Naive thymus-derived CD4-positive, alpha-beta T cell (primary cell): Measurements from ENCODE around the gene ANKRD52. TPM values are rescaled to one million over a fixed set of nuclear protein-coding genes. Genes with fewer than 3 reads are reported as not detected.

Experiments
- ATAC-seq: fragments of 150-1000 bp; cut with Tn5 transposase; 2 replicates; pipeline ENCODE4 v1.10.0; 2021; ENCODE audit warnings: mild to moderate bottlenecking, moderate library complexity
- CTCF ChIA-PET: fragments of 350-600 bp; sonication (Branson Sonifier 250); formaldehyde crosslinking; loops from one replicate; lab custom pipeline; 2021; ENCODE audit warnings: antibody characterized with exemption; lab: Charles Lee
- POLR2A ChIA-PET: fragments of 350-600 bp; sonication (Branson Sonifier 250); formaldehyde crosslinking; loops from one replicate; lab custom pipeline; 2021; ENCODE audit warnings: antibody characterized with exemption, inconsistent platforms; lab: Charles Lee
- DNase-seq, 9 donors: peaks; one replicate each; pipeline versions ENCODE4 v3.0.0 to v3.0.0-alpha.2; 2020 to 2022; ENCODE audit warnings: mixed read lengths in 1 of 9
- H3K27ac ChIP-seq: one replicate; pipeline ENCODE4 v1.7.0; 2013; ENCODE audit warnings: mild to moderate bottlenecking, low read depth, low read length, moderate library complexity
- H3K27me3 ChIP-seq, 2 donors: one replicate each; pipeline ENCODE4 v1.7.0; 2013; ENCODE audit warnings: low read length in 2 of 2, mild to moderate bottlenecking in 2 of 2, moderate library complexity in 2 of 2; ENCODE audit not compliant: control insufficient read depth in 2 of 2, insufficient read depth in 2 of 2
- H3K36me3 ChIP-seq, 3 experiments: 1 replicate in 2 of 3; 2 replicates in 1 of 3; pipeline ENCODE4 v1.7.0; 2013; ENCODE audit warnings: low read length in 3 of 3, mild to moderate bottlenecking in 3 of 3, moderate library complexity in 1 of 3; ENCODE audit not compliant: insufficient read depth in 3 of 3, control insufficient read depth in 2 of 3
- H3K4me1 ChIP-seq, 2 donors: one replicate each; pipeline ENCODE4 v1.7.0; 2013; ENCODE audit warnings: low read length in 2 of 2, mild to moderate bottlenecking in 2 of 2, moderate library complexity in 1 of 2; ENCODE audit not compliant: control insufficient read depth in 2 of 2, insufficient read depth in 2 of 2
- H3K4me3 ChIP-seq: 2 replicates; pipeline ENCODE4 v1.7.0; 2013; ENCODE audit warnings: mild to moderate bottlenecking, low read length
- H3K9me3 ChIP-seq, 3 experiments: 1 replicate in 2 of 3; 2 replicates in 1 of 3; pipeline ENCODE4 v1.7.0; 2013; ENCODE audit warnings: low read length in 3 of 3; ENCODE audit not compliant: control insufficient read depth in 2 of 3
- H3K27ac Mint-ChIP-seq, 9 donors: one replicate each; pipeline ENCODE4 v1.8.0; 2020 to 2022; ENCODE audit warnings: mixed read lengths in 9 of 9, mild to moderate bottlenecking in 8 of 9, moderate library complexity in 5 of 9, inconsistent platforms in 2 of 9
- H3K27me3 Mint-ChIP-seq, 5 donors: one replicate each; pipeline ENCODE4 v1.8.0; 2021 to 2022; ENCODE audit warnings: mixed read lengths in 5 of 5, mild to moderate bottlenecking in 1 of 5
- H3K36me3 Mint-ChIP-seq, 5 donors: one replicate each; pipeline ENCODE4 v1.8.0; 2020 to 2022; ENCODE audit warnings: mixed read lengths in 5 of 5, mild to moderate bottlenecking in 3 of 5, inconsistent platforms in 1 of 5
- H3K4me1 Mint-ChIP-seq, 7 donors: one replicate each; pipeline ENCODE4 v1.8.0; 2020 to 2022; ENCODE audit warnings: mixed read lengths in 7 of 7, mild to moderate bottlenecking in 3 of 7, inconsistent platforms in 1 of 7
- H3K4me3 Mint-ChIP-seq, 10 donors: one replicate each; pipeline ENCODE4 v1.8.0; 2020 to 2022; ENCODE audit warnings: mild to moderate bottlenecking in 10 of 10, mixed read lengths in 10 of 10, moderate library complexity in 6 of 10, inconsistent platforms in 2 of 10
- H3K9me3 Mint-ChIP-seq, 11 donors: one replicate each; pipeline ENCODE4 v1.8.0; 2020 to 2022; ENCODE audit warnings: mixed read lengths in 11 of 11, mild to moderate bottlenecking in 4 of 11, inconsistent platforms in 1 of 11, moderate library complexity in 1 of 11
- intact Hi-C, 2 donors: fragments of 100-400 bp; cut with micrococcal nuclease; formaldehyde crosslinking; loops; one replicate each; pipeline ENCODE4 v1.15.1; 2023
- polyA plus RNA-seq, 2 donors: library from polyadenylated mRNA; unstranded; fragments of 300-500 nt; fragmentation: Illumina TruSeq; gene quantifications; one replicate each; pipeline ENCODE4 v1.2.3, GENCODE V29; 2021
- total RNA-seq, 6 experiments: library from RNA in 5 of 6; stranded (reverse) in 5 of 6; gene quantifications; 1 replicate in 5 of 6; 2 replicates in 1 of 6; pipeline ENCODE4 v1.2.3 and lab custom pipeline; 2021 to 2026

The ANKRD52 gene
- total and polyA plus RNA-seq, 7 experiments from 2014 or later = 5.1 to 64.4 (median 33.7) TPM

- intact Hi-C loops = loop anchor here (1.0 to 10.0 kb wide), 15 partner anchors 31 to 455 kb away; partner anchors contain the start of genes MYL6 (in 2 of the 2), ZC3H10 (in 2 of the 2), CS (in 1 of the 2) and NABP2 (in 1 of the 2)
- Mint-ChIP-seq H3K27ac (peak overlapping the region; percentile 93 to 99 (median 98)), H3K4me1 (peaks cover 37 to 52% (median 46%) of the 10 kb centered on the region in 7 donors), H3K27me3 (peaks cover 0 to 4% (median 0%) of the 10 kb centered on the region in 5 donors), H3K36me3 (peaks cover 0 to 10% (median 0%) of the 10 kb centered on the region in 5 donors), H3K4me3 (peak overlapping the region; percentile 76 to 98 (median 95)), H3K9me3 (peaks cover 0 to 8% (median 0%) of the 10 kb centered on the region in 11 donors)
- Histone ChIP-seq H3K9me3 (no peaks in the 10 kb centered on the region), H3K4me3 (peak overlapping the region; percentile 91), H3K36me3 (peaks cover 0 to 14% (median 3%) of the 10 kb centered on the region in 3 experiments), H3K27ac (peak overlapping the region; percentile 92), H3K27me3 (no peaks in the 10 kb centered on the region), H3K4me1 (peaks cover 9 to 19% of the 10 kb centered on the region in 2 donors)
- POLR2A ChIA-PET = interaction anchor here (0.6 to 12.4 kb wide), 36 partner anchors 10 to 898 kb away, joined by 3 to 192 read pairs (median 4); partner anchors contain the start of genes ANKRD52, CNPY2, ESYT1 and MYL6
- CTCF ChIA-PET = interaction anchor here (0.6 to 8.1 kb wide), 21 partner anchors 13 to 1664 kb away, joined by 3 to 193 read pairs (median 5); partner anchors contain the start of genes COQ10A, ESYT1, MYL6B and PA2G4
- ATAC-seq (peak; percentile 21), DNase-seq (peak; percentile 55 to 93 (median 74))
These were observed 68.1 kb downstream of the ANKRD52 start for GRCh38 chr12:56189918-56190694.

- intact Hi-C loops = loop anchor here (1.0 to 10.0 kb wide), 11 partner anchors 31 to 455 kb away; partner anchors contain the start of genes MYL6 (in 2 of the 2), ZC3H10 (in 2 of the 2), CS (in 1 of the 2) and NABP2 (in 1 of the 2)
- CTCF ChIA-PET = interaction anchor here (0.6 to 8.1 kb wide), 23 partner anchors 14 to 451 kb away, joined by 3 to 193 read pairs (median 5); partner anchors contain the start of genes ANKRD52, COQ10A, ESYT1 and MYL6B
- peak within 1 kb of the TSS; percentile 93 to 99 (median 98) for H3K27ac Mint-ChIP-seq
These were observed 68.9 kb downstream of the ANKRD52 start, which contains the start of gene SMARCC2 for GRCh38 chr12:56189099-56189917. SMARCC2 (minus strand) TSS chr12:56189483; CDS start chr12:56189461, 22 bp downstream.

GRCh38 chr12:56188778-56189098 is 69.4 kb downstream of the ANKRD52 start:
- Mint-ChIP-seq H3K36me3 (peaks cover 0 to 17% (median 11%) of the 10 kb centered on the region in 5 donors), H3K4me3 (peak overlapping the region; percentile 76 to 97 (median 93)), H3K27ac (peak overlapping the region; percentile 77 to 98 (median 95)), H3K9me3 (peaks cover 0 to 8% (median 0%) of the 10 kb centered on the region in 11 donors), H3K4me1 (peaks cover 37 to 55% (median 46%) of the 10 kb centered on the region in 7 donors), H3K27me3 (peaks cover 0 to 4% (median 0%) of the 10 kb centered on the region in 5 donors)
- ChIA-PET CTCF (interaction anchor here (0.6 to 8.1 kb wide), 10 partner anchors 32 to 450 kb away, joined by 3 to 193 read pairs (median 6); partner anchors contain the start of genes ANKRD52, ESYT1, MYL6B and RNF41), POLR2A (interaction anchor here (0.6 to 12.4 kb wide), 20 partner anchors 8 to 281 kb away, joined by 3 to 192 read pairs (median 7); partner anchors contain the start of genes CNPY2, ESYT1, MYL6 and MYL6B)
- DNase-seq (peak in 6 of 9 donors; percentile 15 to 43 (median 34)), ATAC-seq (no peak)
- no peaks in the 10 kb centered on the region for H3K9me3 ChIP-seq
- peaks cover 5 to 28% (median 16%) of the 10 kb centered on the region in 3 experiments for H3K36me3 ChIP-seq
- peaks cover 9 to 19% of the 10 kb centered on the region in 2 donors for H3K4me1 ChIP-seq
- peak overlapping the region; percentile 62 for H3K4me3 ChIP-seq
- intact Hi-C loops = loop anchor here (1.0 to 10.0 kb wide), 12 partner anchors 30 to 454 kb away; partner anchors contain the start of genes MYL6 (in 2 of the 2), ZC3H10 (in 2 of the 2), CS (in 1 of the 2) and MYL6B (in 1 of the 2)
- no peaks in the 10 kb centered on the region for H3K27me3 ChIP-seq
- peak overlapping the region; percentile 83 for H3K27ac ChIP-seq

More at GRCh38 chr12:56189099-56189917, 68.9 kb downstream of the ANKRD52 start, which contains the start of gene SMARCC2:
- Histone ChIP-seq H3K27ac (peak within 1 kb of the TSS; percentile 92), H3K36me3 (peaks cover under 1 to 22% (median 11%) of the 10 kb centered on the region in 3 experiments), H3K27me3 (no peaks in the 10 kb centered on the region), H3K9me3 (no peaks in the 10 kb centered on the region), H3K4me3 (peak within 1 kb of the TSS; percentile 91), H3K4me1 (peaks cover 9 to 19% of the 10 kb centered on the region in 2 donors)
- ATAC-seq = peak; percentile 93
- peaks cover 0 to 8% (median 0%) of the 10 kb centered on the region in 11 donors for H3K9me3 Mint-ChIP-seq
- DNase-seq = peak; percentile 78 to 93 (median 82)
- peak within 1 kb of the TSS; percentile 76 to 98 (median 95) for H3K4me3 Mint-ChIP-seq
- peaks cover 37 to 55% (median 49%) of the 10 kb centered on the region in 7 donors for H3K4me1 Mint-ChIP-seq
- H3K36me3 Mint-ChIP-seq = peaks cover 0 to 17% (median 6%) of the 10 kb centered on the region in 5 donors
- POLR2A ChIA-PET = interaction anchor here (0.6 to 12.4 kb wide), 40 partner anchors 9 to 899 kb away, joined by 3 to 192 read pairs (median 5); partner anchors contain the start of genes ANKRD52, CNPY2, ESYT1 and MYL6
- H3K27me3 Mint-ChIP-seq = peaks cover 0 to 4% (median 0%) of the 10 kb centered on the region in 5 donors

- intact Hi-C loops = loop anchor here (1.0 to 10.0 kb wide), 5 partner anchors 29 to 453 kb away; partner anchors contain the start of genes MYL6 (in 1 of the 2), MYL6B (in 1 of the 2), RAB5B (in 1 of the 2) and RPS26 (in 1 of the 2)
- Mint-ChIP-seq H3K27ac (peak overlapping the region; percentile 77 to 98 (median 95)), H3K36me3 (peaks cover 0 to 17% (median 11%) of the 10 kb centered on the region in 5 donors), H3K27me3 (peaks cover 0 to 4% (median 0%) of the 10 kb centered on the region in 5 donors), H3K4me1 (peaks cover 36 to 51% (median 43%) of the 10 kb centered on the region in 7 donors), H3K4me3 (peak overlapping the region; percentile 76 to 97 (median 93)), H3K9me3 (peaks cover 0 to 8% (median 0%) of the 10 kb centered on the region in 11 donors)
- DNase-seq (peak in 4 of 9 donors; percentile 5 to 27 (median 12)), ATAC-seq (no peak)
- Histone ChIP-seq H3K4me1 (peaks cover 9 to 19% of the 10 kb centered on the region in 2 donors), H3K9me3 (no peaks in the 10 kb centered on the region), H3K4me3 (peak overlapping the region; percentile 62), H3K27ac (peak overlapping the region; percentile 83), H3K27me3 (no peaks in the 10 kb centered on the region), H3K36me3 (peaks cover 5 to 32% (median 20%) of the 10 kb centered on the region in 3 experiments)
- POLR2A ChIA-PET = interaction anchor here (0.9 to 12.4 kb wide), 14 partner anchors 10 to 276 kb away, joined by 3 to 192 read pairs (median 9); partner anchors contain the start of genes ESYT1, MYL6, MYL6B and PA2G4
- CTCF ChIA-PET = interaction anchor here (0.6 to 8.1 kb wide), 8 partner anchors 32 to 276 kb away, joined by 3 to 193 read pairs (median 5); partner anchors contain the start of genes ANKRD52, ESYT1, RPL41 and ZC3H10
These were observed 69.9 kb downstream of the ANKRD52 start for GRCh38 chr12:56188131-56188777.
